ENCODE results near the gene TMEM129.

The TMEM129 gene

GRCh38 chr4:1758306-1759121, 37.4 kb upstream of the TMEM129 start:
- DNase-seq (ENCODE audit: low spot score), result no peak

GRCh38 chr4:1757836-1758235, 36.7 kb upstream of the TMEM129 start:
- no peak for DNase-seq (ENCODE audit: low spot score)

GRCh38 chr4:1756893-1757779, 36.0 kb upstream of the TMEM129 start:
- DNase-seq (ENCODE audit: low spot score), result no peak

- DNase-seq (ENCODE audit: low spot score), result no peak
Measured at GRCh38 chr4:1756079-1756478, 35.0 kb upstream of the TMEM129 start.

- DNase-seq (ENCODE audit: low spot score), result no peak
Measured at GRCh38 chr4:1755297-1755696, 34.2 kb upstream of the TMEM129 start.

GRCh38 chr4:1754336-1754735, 33.2 kb upstream of the TMEM129 start:
- DNase-seq (ENCODE audit: low spot score), result no peak

GRCh38 chr4:1753697-1754311, 32.7 kb upstream of the TMEM129 start:
- DNase-seq (ENCODE audit: low spot score), result no peak

- no peak for DNase-seq (ENCODE audit: low spot score)
Measured at GRCh38 chr4:1753294-1753696, 32.2 kb upstream of the TMEM129 start.

GRCh38 chr4:1752284-1753041, 31.3 kb upstream of the TMEM129 start:
- DNase-seq (ENCODE audit: low spot score), result no peak

- no peak for DNase-seq (ENCODE audit: low spot score)
Measured at GRCh38 chr4:1751919-1752283, 30.8 kb upstream of the TMEM129 start.

GRCh38 chr4:1751155-1751918, 30.2 kb upstream of the TMEM129 start:
- no peak for DNase-seq (ENCODE audit: low spot score)

GRCh38 chr4:1750381-1751154, 29.4 kb upstream of the TMEM129 start:
- DNase-seq (ENCODE audit: low spot score), result no peak

- no peak for DNase-seq (ENCODE audit: low spot score)
Measured at GRCh38 chr4:1749826-1750225, 28.7 kb upstream of the TMEM129 start.

- DNase-seq (ENCODE audit: low spot score), result no peak
Measured at GRCh38 chr4:1749370-1749769, 28.2 kb upstream of the TMEM129 start.

- no peak for DNase-seq (ENCODE audit: low spot score)
Measured at GRCh38 chr4:1748465-1748995, 27.4 kb upstream of the TMEM129 start.

GRCh38 chr4:1747603-1747967, 26.5 kb upstream of the TMEM129 start:
- DNase-seq (ENCODE audit: low spot score), result no peak

- no peak for DNase-seq (ENCODE audit: low spot score)
Measured at GRCh38 chr4:1746919-1747602, 25.9 kb upstream of the TMEM129 start.

- no peak for DNase-seq (ENCODE audit: low spot score)
Measured at GRCh38 chr4:1746265-1746691, 25.2 kb upstream of the TMEM129 start.

- DNase-seq (ENCODE audit: low spot score), result no peak
Measured at GRCh38 chr4:1745697-1746096, 24.6 kb upstream of the TMEM129 start.

GRCh38 chr4:1745165-1745564, 24.0 kb upstream of the TMEM129 start:
- no peak for DNase-seq (ENCODE audit: low spot score)

All from putamen (tissue), 1 donor.